C4-2B (cell line): ENCODE measurements around the gene PDGFD.

Source experiments
- ZFX ChIP-seq: fragments of 450-650 bp; IDR thresholded peaks from 2 replicates; pipeline ENCODE4 v1.6.1; 2017
- TF ChIP-seq, protein P1 (sequence below): fragments of 450-650 bp; conservative IDR thresholded peaks from 2 replicates; pipeline ENCODE4 v1.5.1; 2017; ENCODE audit warnings: mild to moderate bottlenecking

DNA sequence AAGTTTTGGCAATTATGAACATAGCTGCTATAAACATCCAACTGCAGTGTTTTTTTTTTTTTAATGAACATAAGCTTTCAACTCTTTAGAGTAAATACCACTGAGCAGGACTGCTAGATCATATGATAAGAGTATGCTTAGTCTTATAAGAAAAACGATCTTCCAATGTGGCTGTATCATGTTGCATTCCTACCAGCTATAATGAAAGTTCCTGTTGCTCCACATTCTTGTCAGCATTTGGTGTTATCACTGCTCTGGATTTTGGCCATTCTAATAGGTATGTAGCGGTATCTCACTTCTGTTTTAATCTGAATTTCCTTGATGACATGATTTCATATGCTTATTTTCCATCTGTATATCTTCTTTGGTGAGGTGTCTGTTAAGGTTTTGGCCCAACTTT lies 50.4 kb downstream of the PDGFD start:
- TF ChIP-seq, protein P1, sequence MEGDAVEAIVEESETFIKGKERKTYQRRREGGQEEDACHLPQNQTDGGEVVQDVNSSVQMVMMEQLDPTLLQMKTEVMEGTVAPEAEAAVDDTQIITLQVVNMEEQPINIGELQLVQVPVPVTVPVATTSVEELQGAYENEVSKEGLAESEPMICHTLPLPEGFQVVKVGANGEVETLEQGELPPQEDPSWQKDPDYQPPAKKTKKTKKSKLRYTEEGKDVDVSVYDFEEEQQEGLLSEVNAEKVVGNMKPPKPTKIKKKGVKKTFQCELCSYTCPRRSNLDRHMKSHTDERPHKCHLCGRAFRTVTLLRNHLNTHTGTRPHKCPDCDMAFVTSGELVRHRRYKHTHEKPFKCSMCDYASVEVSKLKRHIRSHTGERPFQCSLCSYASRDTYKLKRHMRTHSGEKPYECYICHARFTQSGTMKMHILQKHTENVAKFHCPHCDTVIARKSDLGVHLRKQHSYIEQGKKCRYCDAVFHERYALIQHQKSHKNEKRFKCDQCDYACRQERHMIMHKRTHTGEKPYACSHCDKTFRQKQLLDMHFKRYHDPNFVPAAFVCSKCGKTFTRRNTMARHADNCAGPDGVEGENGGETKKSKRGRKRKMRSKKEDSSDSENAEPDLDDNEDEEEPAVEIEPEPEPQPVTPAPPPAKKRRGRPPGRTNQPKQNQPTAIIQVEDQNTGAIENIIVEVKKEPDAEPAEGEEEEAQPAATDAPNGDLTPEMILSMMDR, result no peak
- TF ChIP-seq ZFX, result no peak
